Tibial nerve (tissue), 4 donors: ENCODE results near the gene FATE1.

Source experiments
- EP300 ChIP-seq, 2 donors: sonication (generic); formaldehyde crosslinking; IDR thresholded peaks; one replicate each; pipeline ENCODE4 v1.6.1; 2017; ENCODE audit warnings: antibody characterized with exemption in 2 of 2, mild to moderate bottlenecking in 1 of 2
- TF ChIP-seq, protein P1 (sequence below), 5 experiments: fragments of 200-600 bp in 3 of 5; fragments of 450-650 bp in 2 of 5; sonication (generic) in 3 of 5; IDR thresholded peaks; one replicate each; pipeline ENCODE4 v1.5.1; 2016 to 2019; ENCODE audit warnings: antibody characterized with exemption in 5 of 5, mild to moderate bottlenecking in 3 of 5, moderate library complexity in 2 of 5

GRCh38 chrX:151679798-151680402 lies 35.9 kb upstream of the FATE1 start:
- TF ChIP-seq, protein P1, sequence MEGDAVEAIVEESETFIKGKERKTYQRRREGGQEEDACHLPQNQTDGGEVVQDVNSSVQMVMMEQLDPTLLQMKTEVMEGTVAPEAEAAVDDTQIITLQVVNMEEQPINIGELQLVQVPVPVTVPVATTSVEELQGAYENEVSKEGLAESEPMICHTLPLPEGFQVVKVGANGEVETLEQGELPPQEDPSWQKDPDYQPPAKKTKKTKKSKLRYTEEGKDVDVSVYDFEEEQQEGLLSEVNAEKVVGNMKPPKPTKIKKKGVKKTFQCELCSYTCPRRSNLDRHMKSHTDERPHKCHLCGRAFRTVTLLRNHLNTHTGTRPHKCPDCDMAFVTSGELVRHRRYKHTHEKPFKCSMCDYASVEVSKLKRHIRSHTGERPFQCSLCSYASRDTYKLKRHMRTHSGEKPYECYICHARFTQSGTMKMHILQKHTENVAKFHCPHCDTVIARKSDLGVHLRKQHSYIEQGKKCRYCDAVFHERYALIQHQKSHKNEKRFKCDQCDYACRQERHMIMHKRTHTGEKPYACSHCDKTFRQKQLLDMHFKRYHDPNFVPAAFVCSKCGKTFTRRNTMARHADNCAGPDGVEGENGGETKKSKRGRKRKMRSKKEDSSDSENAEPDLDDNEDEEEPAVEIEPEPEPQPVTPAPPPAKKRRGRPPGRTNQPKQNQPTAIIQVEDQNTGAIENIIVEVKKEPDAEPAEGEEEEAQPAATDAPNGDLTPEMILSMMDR (IDR thresholded peaks at IDR 0.05) = no peak
- no peak for TF ChIP-seq EP300 (IDR thresholded peaks at IDR 0.05)
